Cardiac atrium fibroblast (primary cell): ENCODE measurements around the gene KHDC1L. TPM values are rescaled to one million over a fixed set of nuclear protein-coding genes. Genes with fewer than 3 reads are reported as not detected.

ENCODE experiments used
- total RNA-seq: library from RNA; depleted of rRNA; stranded (reverse); fragments of >200 nt; gene quantifications from 2 replicates; pipeline ENCODE4 v1.2.3, GENCODE V29; 2015

KHDC1L gene, protein sequence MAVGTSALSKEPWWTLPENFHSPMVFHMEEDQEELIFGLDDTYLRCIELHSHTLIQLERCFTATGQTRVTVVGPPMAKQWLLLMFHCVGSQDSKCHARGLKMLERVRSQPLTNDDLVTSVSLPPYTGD
- not detected in 2 replicates for total RNA-seq

DNA sequence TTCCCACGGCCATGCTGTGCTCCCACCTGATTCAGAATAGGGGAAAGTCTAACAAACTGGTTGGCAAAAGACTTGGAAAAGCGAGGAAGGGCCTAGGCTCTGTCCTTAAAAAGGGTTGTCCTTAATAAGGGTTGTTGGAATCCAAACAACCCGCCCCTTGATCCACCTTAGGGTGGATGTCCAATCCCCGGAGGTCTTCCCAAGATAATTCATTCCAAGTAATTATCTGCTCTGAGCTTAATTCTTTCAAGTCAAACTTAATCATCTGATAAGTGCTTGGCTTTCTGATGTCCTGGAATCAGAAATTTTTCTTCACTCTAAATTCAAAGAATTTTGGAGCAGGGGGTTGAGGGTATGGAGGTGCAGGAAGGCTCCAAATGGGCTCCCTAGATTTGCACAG lies at the start of gene KHDC1L:
Gene KHDC1L (minus strand): TSS at position 101 of the 400 bp plus-strand sequence. CDS start 88 bp downstream, at position 13.

DNA sequence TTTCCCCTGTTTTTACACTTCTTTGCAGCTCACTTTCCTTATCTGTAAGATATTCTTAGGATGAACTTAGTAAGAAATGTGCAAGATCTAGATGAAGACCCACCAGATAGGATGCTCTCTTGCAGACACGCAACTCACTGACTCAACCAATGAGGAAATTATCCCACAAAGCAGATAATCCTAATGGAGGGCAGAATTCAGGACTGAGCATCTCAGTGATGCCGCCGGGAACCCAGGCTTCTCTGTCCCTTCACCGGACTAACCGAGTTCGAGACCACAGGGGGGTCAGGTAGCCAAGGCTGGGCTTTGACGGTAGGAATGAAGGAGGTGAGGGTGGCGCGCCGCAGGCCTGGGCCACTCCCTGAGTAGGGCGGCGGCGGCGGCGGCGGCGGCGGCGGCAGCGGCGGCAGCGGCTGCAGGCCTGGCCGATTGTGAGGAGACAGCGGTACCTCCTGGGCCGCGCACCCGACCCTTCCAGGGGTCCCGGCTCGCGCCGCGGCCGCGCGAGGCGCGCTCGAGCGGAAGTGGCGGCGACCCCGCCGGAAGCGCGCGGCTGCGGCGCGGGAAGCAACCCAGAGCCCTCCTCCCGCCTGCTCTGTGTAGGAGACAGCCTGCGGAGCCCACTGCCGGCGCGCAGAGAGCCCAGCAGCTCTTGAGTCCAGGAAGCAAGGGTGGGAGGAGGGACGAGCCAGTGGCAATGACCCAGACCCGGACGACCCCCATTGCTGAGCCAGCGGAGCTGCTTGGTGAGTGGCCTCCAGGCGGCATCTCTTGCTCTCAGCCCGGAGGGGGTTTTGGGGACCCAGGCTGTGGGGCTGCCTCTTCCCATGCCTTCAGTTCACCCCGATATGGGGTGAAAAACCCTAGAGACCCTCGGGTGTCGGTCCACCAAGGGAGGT lies 37.6 kb upstream of the KHDC1L start, which contains the start of gene KHDC1:
Gene KHDC1 (minus strand): TSS at position 526 of the 899 bp plus-strand sequence. CDS start 20,679 bp downstream, outside the sequence.

Other genes starting within 250 kb of the KHDC1L start
- gene KHDC1, start 37.7 kb upstream of the KHDC1L start, total RNA-seq: 1.4 and 2.1 TPM in 2 replicates
- gene DPPA5, start 128.8 kb upstream of the KHDC1L start, total RNA-seq: not detected in 2 replicates
- gene KHDC3L, start 137.2 kb upstream of the KHDC1L start, total RNA-seq: not detected in 2 replicates
- not detected in 2 replicates for gene OOEP, start 144.4 kb upstream of the KHDC1L start, total RNA-seq
- 0.81 and 1.1 TPM in 2 replicates for gene DDX43, start 169.3 kb upstream of the KHDC1L start, total RNA-seq
- 6.0 and 6.3 TPM in 2 replicates for gene CGAS, start 226.8 kb upstream of the KHDC1L start, total RNA-seq
- 17.3 and 28.8 TPM in 2 replicates for gene MTO1, start 236.2 kb upstream of the KHDC1L start, total RNA-seq